Activated B cell treated with CpG ODN at 0.5 μM for 24 hours (primary cell): ENCODE results near the gene AEBP2. TPM values are rescaled to one million over a fixed set of nuclear protein-coding genes. Genes with fewer than 3 reads are reported as not detected.
"Not testable (repeated sequence)": the region's sequence is repeated elsewhere in the genome, so short reads cannot be mapped to it uniquely, and the experiment has no call there.

Experiments used
- ATAC-seq: fragments of 200-7000 bp; cut with Tn5 transposase; one replicate; pipeline ENCODE4 v1.10.0; 2021; ENCODE audit warnings: low read depth, mild to moderate bottlenecking, moderate library complexity
- CTCF ChIA-PET: fragments of 350-600 bp; sonication (Branson Sonifier 250); formaldehyde crosslinking; loops from one replicate; lab custom pipeline; 2021; ENCODE audit warnings: antibody characterized with exemption; lab: Charles Lee
- POLR2A ChIA-PET: fragments of 350-600 bp; sonication (Branson Sonifier 250); formaldehyde crosslinking; loops from one replicate; lab custom pipeline; 2021; ENCODE audit warnings: antibody characterized with exemption; lab: Charles Lee
- DNase-seq: peaks from one replicate; pipeline ENCODE4 v3.0.0; 2022
- H3K27ac Mint-ChIP-seq: one replicate; pipeline ENCODE4 v1.8.0; 2020; ENCODE audit warnings: mixed read lengths
- H3K27me3 Mint-ChIP-seq: one replicate; pipeline ENCODE4 v1.8.0; 2021; ENCODE audit warnings: mixed read lengths
- H3K36me3 Mint-ChIP-seq: one replicate; pipeline ENCODE4 v1.8.0; 2021; ENCODE audit warnings: low read depth, mixed read lengths
- H3K4me1 Mint-ChIP-seq: one replicate; pipeline ENCODE4 v1.8.0; 2021; ENCODE audit warnings: mixed read lengths
- H3K4me3 Mint-ChIP-seq: one replicate; pipeline ENCODE4 v1.8.0; 2020; ENCODE audit warnings: mild to moderate bottlenecking, mixed read lengths
- H3K9me3 Mint-ChIP-seq: one replicate; pipeline ENCODE4 v1.8.0; 2020; ENCODE audit warnings: mixed read lengths
- intact Hi-C: fragments of 100-400 bp; cut with micrococcal nuclease; formaldehyde crosslinking; loops from one replicate; pipeline ENCODE4 v1.15.1; 2024
- total RNA-seq: library from RNA; stranded (reverse); gene quantifications from 2 replicates; pipeline ENCODE4 v1.2.3, GENCODE V29; 2022
- TF ChIP-seq, protein P1 (sequence below): fragments of 200-600 bp; IDR thresholded peaks from one replicate; pipeline ENCODE4 v1.8.0; 2022; ENCODE audit warnings: antibody characterized with exemption, mild to moderate bottlenecking

The AEBP2 gene, protein sequence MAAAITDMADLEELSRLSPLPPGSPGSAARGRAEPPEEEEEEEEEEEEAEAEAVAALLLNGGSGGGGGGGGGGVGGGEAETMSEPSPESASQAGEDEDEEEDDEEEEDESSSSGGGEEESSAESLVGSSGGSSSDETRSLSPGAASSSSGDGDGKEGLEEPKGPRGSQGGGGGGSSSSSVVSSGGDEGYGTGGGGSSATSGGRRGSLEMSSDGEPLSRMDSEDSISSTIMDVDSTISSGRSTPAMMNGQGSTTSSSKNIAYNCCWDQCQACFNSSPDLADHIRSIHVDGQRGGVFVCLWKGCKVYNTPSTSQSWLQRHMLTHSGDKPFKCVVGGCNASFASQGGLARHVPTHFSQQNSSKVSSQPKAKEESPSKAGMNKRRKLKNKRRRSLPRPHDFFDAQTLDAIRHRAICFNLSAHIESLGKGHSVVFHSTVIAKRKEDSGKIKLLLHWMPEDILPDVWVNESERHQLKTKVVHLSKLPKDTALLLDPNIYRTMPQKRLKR
- 44.8 and 51.0 TPM in 2 replicates for total RNA-seq

DNA sequence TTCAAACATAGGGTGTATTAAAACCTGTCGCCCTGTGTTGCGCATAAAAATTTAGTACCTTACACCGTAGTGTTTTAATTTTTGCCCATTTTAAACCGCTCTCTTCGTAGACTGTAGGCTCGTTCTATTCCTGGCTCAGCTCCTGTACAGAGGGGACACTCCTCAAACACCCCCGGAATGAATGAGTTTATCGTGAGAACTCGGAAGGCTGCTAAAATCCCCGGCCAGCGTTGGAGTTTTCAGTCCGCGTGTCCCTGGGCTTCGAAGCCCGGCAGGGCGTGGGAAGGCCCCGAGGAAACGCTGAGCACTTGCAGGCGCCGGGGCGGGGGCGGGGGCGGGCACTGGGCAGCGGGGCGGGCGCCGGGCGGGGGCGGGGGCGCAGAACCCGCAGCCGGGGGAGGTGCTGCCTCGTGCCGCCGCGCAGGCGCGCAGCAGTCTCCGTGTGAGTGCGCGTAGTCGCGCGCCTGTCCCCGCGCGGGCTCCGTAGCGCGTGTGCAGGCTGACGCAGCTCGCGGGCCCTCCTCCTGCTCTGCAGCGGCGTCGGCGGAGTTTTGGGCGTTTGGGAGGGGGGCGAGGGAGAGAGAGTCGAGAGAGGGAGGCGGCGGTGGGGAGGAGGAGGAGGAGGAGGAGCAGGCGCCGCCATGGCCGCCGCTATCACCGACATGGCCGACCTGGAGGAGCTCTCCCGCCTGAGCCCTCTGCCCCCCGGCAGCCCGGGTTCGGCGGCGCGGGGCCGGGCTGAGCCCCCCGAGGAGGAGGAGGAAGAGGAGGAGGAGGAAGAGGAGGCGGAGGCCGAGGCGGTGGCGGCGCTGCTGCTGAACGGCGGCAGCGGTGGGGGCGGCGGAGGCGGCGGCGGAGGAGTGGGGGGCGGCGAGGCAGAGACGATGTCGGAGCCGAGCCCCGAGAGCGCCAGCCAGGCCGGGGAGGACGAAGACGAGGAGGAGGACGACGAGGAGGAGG is at the start of gene AEBP2:
TSS of gene AEBP2 (plus strand) at position 434 of the 960 bp plus-strand sequence. CDS start at position 642, 208 bp downstream.
- Mint-ChIP-seq H3K36me3 (peaks cover 16% of the 10 kb centered on the region), H3K27ac (peak within 1 kb of the TSS; percentile 92), H3K9me3 (no peaks in the 10 kb centered on the region), H3K27me3 (no peaks in the 10 kb centered on the region), H3K4me3 (peak within 1 kb of the TSS; percentile 99), H3K4me1 (peaks cover 37% of the 10 kb centered on the region)
- ATAC-seq = peak; percentile 91
- CTCF ChIA-PET = no interaction called here
- peak; percentile 84 for DNase-seq
- intact Hi-C loops = loop anchor here (2.0 to 5.0 kb wide), 3 partner anchors 17 to 1998 kb away; partner anchors contain the start of gene PYROXD1
- POLR2A ChIA-PET = interaction anchor here (0.6 to 0.7 kb wide), 3 partner anchors 21 to 127 kb away, joined by 3 to 4 read pairs (median 3); no protein-coding TSS in a partner anchor
- TF ChIP-seq, protein P1, sequence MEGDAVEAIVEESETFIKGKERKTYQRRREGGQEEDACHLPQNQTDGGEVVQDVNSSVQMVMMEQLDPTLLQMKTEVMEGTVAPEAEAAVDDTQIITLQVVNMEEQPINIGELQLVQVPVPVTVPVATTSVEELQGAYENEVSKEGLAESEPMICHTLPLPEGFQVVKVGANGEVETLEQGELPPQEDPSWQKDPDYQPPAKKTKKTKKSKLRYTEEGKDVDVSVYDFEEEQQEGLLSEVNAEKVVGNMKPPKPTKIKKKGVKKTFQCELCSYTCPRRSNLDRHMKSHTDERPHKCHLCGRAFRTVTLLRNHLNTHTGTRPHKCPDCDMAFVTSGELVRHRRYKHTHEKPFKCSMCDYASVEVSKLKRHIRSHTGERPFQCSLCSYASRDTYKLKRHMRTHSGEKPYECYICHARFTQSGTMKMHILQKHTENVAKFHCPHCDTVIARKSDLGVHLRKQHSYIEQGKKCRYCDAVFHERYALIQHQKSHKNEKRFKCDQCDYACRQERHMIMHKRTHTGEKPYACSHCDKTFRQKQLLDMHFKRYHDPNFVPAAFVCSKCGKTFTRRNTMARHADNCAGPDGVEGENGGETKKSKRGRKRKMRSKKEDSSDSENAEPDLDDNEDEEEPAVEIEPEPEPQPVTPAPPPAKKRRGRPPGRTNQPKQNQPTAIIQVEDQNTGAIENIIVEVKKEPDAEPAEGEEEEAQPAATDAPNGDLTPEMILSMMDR = no peak

DNA sequence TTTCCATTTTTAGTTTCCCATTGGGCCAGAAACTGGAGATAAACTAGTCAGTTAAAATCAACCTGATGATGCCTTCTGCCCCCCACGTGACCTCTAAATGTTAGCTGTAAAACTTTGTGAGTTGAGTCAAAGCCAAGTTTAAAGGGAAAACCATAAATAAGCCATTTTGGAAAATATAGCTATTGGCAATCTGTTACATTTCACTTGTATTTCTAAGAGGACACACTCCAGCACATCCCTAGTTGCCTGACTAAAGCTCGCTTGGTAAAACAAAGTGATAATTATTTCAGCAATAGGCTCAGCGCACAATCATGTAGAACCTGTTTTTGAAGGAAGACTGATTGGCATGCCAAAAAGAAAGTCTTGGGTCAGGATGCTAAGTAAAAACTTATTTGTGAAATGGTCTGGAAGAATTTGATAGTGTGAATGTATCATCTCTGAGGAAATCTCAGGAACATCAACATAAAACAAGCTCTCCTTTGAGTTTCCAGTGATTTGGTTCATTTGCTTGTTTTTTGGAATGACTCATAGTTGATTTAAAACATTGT is 49.2 kb upstream of the AEBP2 start:
- DNase-seq (no peak), ATAC-seq (no peak)
- Mint-ChIP-seq H3K4me1 (no peaks in the 10 kb centered on the region), H3K9me3 (no peaks in the 10 kb centered on the region), H3K27me3 (no peaks in the 10 kb centered on the region), H3K36me3 (no peaks in the 10 kb centered on the region), H3K27ac (no peak overlapping the region), H3K4me3 (no peak overlapping the region)
- ChIA-PET CTCF (no interaction called here), POLR2A (no interaction called here)
- TF ChIP-seq, protein P1 = no peak
- intact Hi-C loops = no loop called here

DNA sequence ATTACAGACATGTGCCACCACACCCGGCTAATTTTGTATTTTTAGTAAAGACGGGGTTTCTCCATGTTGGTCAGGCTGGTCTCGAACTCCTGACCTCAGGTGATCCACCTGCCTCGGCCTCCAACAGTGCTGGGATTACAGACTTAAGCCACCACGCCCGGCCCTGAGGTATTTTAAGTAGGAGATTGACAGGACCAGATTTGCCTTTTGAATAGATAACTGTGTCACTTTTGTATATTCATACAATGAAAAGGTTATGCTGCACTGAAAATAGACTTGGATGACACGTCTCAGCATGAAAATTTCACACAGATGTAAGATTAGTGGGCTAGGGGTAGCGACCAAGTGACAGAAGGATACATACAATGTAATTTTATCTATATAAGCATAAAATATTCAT is 46.6 kb upstream of the AEBP2 start:
- H3K27ac Mint-ChIP-seq, CTCF ChIA-PET, H3K4me3 Mint-ChIP-seq, DNase-seq, H3K4me1 Mint-ChIP-seq, POLR2A ChIA-PET, ATAC-seq, intact Hi-C loops, H3K27me3 Mint-ChIP-seq, H3K9me3 Mint-ChIP-seq, H3K36me3 Mint-ChIP-seq: not testable (repeated sequence)

GRCh38 chr12:19394385-19394784 is 44.9 kb upstream of the AEBP2 start:
- CTCF ChIA-PET = no interaction called here
- Mint-ChIP-seq H3K4me1 (no peaks in the 10 kb centered on the region), H3K9me3 (no peaks in the 10 kb centered on the region), H3K36me3 (no peaks in the 10 kb centered on the region), H3K4me3 (no peak overlapping the region), H3K27me3 (no peaks in the 10 kb centered on the region), H3K27ac (no peak overlapping the region)
- ATAC-seq = no peak
- TF ChIP-seq, protein P1 = no peak
- POLR2A ChIA-PET = no interaction called here
- intact Hi-C loops = no loop called here
- no peak for DNase-seq

GRCh38 chr12:19397534-19397933 is 41.8 kb upstream of the AEBP2 start:
- intact Hi-C loops = no loop called here
- H3K4me3 Mint-ChIP-seq = no peak overlapping the region
- TF ChIP-seq, protein P1 = no peak
- H3K9me3 Mint-ChIP-seq = no peaks in the 10 kb centered on the region
- H3K36me3 Mint-ChIP-seq = no peaks in the 10 kb centered on the region
- H3K27ac Mint-ChIP-seq = no peak overlapping the region
- DNase-seq = no peak
- POLR2A ChIA-PET = no interaction called here
- no peak for ATAC-seq
- H3K27me3 Mint-ChIP-seq = no peaks in the 10 kb centered on the region
- no peaks in the 10 kb centered on the region for H3K4me1 Mint-ChIP-seq
- CTCF ChIA-PET = no interaction called here
